HUDEP-2 (cell line): ENCODE data around the gene SURF4.

Source experiments
- DNase-seq, 76 experiments: peaks; one replicate each; lab custom pipeline; 2025; ENCODE audit not compliant: unreplicated experiment in 76 of 76; lab: John Stamatoyannopoulos, UW

SURF4 gene

DNA sequence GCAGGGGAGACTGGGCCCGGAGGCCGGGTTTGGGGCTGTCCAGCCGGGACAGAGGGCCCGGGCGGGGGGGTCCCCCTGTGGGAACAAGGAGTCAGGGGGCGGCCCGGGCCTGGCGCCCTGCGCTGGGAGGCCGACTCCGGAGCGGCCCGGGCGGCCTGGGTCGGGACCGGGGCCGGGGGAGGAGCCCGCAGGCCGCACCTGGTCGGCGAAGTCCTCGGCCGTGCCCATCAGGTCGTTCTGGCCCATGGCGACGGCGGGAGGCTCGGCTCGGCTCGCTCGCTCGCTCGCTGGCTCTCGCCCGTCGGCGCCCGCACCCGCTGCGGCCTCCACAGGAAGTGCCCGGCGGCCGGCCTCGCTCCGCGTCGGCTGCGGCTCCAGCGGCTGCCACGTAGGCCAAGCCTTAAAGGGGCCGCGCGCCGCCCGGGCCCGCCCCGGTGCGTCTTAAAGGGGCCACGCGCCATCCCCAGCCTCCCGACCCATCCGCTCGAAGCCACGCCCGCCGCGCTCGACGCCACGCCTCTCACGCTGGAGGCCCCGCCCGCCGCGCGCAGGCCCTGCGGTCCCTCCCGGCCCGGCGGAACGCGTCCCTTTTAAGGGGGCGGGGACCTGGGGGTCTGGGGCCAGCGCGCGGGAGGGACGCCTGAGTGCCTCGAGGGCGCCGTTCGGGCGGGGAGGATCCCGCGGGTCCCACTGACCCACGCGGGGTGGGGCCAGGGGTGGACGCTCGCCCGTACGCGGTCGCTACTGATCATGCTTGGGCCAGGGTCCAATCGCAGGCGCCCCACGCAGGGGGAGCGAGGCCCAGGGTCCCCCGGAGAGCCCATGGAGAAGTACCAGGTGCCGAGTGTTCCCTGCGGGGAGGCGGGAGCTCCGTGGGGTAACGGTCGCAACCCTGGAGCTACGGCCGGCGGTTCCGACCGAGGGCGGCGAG lies at the start of gene SURF4, which contains the start of gene STKLD1:
Gene SURF4, minus strand, starts transcription at position 337 of the 931 bp plus-strand sequence. Its CDS starts 91 bp downstream, at position 246.
Gene STKLD1, plus strand, starts transcription at position 643 of the 931 bp plus-strand sequence. Its CDS starts 108 bp downstream, at position 751.
- peak in 74 of 76 experiments; percentile 45 to 96 (median 89) for DNase-seq

DNA sequence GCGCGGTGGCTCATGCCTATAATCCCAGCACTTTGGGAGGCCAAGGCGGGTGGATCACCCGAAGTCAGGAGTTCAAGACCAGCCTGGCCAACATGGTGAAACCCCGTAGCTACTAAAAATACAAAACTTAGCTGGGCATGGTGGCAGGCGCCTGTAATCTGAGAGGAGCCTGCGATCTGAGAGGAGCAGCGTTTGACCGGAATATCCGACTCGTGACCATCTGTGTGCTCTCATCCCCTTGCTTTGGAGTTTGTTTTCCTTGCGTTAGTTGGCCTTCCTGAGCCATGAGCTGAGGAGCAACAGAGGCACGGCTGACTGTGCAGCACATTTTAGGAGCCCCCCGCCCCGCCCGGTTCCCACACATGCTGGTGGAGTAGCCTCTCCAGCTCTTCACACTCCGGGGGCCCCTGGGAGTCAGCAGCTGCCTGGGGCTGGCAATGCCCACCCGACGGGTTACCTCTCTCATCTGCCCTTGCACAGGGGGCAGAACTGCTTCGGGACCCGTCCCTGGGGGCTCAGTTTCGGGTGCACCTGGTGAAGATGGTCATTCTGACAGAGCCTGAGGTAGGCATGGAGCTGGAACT lies 49.3 kb upstream of the SURF4 start:
- no peak for DNase-seq

DNA sequence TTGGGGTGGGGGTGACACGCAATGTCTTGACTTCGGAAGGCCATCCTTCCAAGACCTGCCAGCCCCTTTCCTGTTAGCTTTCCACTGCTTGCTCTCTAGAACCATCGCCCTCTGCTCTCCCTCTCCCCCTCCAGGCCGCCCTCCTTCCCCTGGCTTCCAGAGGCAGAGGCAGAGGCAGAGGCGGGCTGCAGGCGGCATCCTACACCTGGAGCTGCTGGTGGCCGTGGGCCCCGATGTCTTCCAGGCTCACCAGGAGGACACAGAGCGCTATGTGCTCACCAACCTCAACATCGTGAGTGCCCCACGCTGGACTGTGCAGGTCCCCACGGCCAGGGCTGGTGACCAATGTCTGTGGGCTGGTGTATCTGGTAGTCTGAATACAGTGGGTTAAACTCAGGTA lies 48.3 kb upstream of the SURF4 start:
- no peak for DNase-seq

DNA sequence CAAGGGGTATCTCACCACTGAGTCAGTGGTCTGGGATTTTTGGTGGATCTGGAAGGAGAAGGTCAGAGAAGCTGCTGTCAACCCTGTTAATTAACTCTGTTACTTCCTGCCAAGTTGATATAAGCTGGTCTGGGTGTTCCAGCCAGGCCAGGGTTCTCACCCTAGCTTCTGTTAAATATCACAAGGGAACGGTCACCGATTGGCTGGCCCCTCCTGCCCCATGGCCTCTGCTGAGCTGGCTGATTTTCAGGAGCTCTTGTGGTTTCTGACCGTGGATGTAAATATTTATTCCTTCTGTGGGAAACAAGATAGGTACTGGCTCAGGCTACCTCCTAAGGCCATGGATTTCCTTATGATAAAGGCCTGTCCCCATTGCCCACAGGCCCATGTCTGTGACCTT lies 47.4 kb upstream of the SURF4 start:
- no peak for DNase-seq

DNA sequence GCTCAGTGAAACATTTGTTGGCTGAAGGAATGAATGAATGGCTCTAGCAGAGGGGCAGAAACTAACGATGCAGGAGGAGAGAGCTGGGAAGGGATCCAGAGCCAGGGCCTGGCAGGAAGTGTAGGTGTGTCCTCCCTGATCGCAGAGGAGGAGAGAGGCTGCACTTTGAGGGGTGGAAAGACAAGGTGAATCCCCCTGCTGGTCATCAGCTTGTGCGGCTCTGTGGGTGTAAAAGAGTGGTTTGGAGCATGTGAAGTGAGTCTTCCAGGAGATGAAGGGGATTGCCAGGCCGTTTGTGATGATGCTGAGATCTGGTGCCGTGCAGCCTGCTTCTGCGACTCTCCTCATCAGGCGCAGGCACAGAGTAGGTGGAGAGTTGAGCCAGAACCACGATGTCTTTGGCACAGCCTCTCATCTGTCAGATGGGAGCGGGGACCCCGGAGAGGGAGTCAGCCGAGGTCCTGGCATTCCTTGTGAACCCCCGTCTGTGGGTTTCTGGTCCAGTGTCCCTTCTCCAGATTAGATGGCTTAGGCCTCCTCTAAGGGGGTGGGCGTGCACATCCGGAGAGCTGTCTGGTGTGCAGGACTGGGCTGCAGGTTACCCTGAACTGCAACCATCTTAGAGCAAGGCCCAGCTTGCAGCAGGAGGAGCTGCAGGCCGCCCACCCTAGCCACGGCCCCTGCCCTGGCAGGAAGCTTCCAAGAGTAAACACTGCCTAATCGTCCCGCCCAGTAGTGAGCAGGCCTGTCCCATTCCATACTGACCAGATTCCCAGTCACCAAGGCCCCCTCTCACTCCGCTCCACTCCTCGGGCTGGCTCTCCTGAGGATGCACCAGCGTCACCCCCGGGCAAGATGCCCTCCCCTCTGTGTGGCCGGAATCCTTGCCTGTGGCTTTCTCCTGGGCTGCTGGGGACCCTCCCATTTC lies 46.0 kb upstream of the SURF4 start, which contains the start of gene ADAMTS13:
Gene ADAMTS13, plus strand, starts transcription at position 753 of the 928 bp plus-strand sequence. Its CDS starts 77 bp downstream, at position 830.
- DNase-seq = peak in 3 of 76 experiments; percentile 10 to 14 (median 10)

DNA sequence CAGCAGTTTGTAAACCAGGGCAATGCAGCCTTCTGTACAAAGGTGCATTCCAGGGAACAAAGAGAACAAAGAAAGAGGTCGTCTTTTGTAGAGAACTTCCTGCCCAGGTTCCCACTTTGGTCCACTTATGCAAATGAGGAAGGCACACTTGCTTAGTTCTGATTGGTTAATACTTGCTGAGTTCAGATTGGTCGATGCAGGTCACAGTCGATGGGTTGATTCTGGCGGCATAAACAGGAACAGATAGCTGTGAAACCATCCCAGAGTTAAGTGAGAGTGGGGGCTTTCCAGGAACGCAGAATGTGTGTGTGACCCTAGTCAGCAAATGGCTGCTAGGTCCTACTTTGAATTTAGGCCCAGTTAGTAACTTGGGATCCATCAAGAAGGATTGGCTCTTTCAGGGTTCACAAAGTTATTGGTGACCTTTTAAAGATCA lies 44.5 kb upstream of the SURF4 start:
- DNase-seq = no peak

DNA sequence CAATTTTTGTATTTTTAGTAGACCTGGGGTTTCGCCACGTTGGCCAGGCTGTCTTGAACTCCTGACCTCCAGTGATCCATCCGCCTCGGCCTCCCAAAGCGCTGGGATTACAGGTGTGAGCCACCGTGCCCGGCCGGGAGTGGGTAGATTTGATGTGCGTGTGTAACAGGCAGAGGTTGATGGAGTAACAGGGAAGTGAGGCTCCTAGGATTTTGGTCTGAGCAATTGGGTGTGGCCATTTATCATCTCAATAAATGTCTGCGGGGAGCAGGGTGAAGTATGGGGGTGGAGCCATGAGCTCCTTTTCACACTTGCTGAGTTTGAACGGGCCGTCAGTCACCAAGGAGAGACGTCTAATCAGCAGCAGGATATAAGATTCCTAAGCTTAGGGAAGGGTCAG lies 43.1 kb upstream of the SURF4 start:
- peak in 11 of 76 experiments; percentile 6 to 29 (median 24) for DNase-seq

DNA sequence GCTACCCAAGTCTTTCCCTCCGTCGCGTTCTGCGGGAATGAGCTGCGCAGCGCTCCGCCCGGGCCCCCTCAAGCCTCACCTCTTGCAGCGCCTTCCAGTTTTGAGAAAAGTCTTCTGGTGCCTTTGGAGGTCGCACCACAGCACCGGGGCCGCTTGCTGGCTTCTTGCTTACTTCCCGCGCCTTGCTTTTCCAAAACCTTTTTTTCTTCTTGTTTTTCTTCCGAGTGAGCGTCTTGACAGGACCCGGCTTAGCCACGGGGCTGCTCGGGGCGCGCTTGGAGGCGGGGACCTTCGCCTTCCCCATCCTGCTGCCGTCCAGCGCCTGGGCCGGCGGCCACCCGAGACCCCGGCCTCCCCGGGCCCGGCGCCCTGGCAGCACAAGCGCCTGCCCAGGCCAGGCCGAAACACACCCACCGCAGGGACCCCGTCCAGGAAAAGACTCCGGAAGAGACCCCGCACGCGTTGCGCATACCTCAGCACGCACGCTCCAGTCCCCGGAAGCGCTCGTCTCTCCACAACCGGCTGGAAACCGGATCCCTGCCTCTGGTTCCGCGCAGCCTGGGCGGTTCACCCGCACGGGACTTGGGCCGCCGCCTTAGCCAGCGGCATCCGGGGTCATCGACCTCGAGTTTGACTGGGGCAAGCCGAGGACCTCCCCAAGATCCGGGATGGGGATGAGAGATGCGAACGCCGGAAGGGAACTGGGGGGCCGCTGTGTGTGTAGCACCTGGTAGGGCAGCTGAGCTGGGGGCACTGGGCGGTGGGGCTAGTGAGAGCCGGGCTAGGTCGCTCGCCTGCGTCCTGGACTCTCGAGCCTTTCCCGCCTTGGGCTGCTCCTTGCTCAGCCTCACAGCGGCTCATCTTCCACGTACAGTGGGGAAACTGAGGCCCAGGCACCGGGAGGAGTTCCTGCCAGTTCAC lies 41.9 kb upstream of the SURF4 start, which contains the start of gene REXO4:
Gene REXO4, minus strand, starts transcription at position 470 of the 921 bp plus-strand sequence. Its CDS starts 166 bp downstream, at position 304.
- DNase-seq = peak in 74 of 76 experiments; percentile 23 to 88 (median 79)

DNA sequence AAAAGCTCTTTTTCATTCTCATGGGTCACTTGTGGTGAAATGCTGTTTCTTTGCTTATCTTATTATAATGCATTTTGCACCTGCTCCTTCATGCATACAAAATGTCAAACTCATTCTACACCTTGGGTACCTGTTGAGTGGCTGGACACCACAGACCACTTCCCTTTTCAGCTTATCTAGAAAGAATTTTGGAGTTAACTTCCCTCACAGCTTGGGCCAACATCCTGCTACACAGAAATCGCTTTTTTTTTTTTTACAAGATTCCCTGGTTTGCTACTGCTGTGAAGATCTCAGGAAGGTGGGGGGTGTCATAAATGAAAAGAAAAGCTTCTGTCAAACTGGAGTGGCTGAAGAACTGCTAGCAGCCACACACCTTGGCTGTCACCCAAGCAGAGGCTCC lies 39.3 kb upstream of the SURF4 start:
- DNase-seq = no peak

DNA sequence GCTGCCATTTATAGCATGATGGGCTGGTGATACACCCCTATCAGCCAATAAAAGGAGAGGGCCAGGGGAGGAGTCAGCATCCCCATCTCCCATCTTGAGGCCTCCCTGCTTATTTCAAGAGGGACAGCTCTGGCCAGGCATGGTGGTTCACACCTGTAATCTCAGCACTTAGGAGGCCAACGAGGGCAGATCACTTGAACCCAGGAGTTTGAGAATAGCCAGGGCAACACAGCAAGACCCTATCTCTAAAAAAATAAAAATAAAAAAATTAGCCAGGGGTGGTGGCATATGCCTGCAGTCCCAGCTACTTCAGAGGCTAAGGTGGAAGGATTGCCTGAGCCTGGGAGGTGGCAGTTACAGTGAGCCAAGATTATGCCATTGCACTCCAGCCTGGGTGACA lies 32.2 kb upstream of the SURF4 start:
- no peak for DNase-seq

DNA sequence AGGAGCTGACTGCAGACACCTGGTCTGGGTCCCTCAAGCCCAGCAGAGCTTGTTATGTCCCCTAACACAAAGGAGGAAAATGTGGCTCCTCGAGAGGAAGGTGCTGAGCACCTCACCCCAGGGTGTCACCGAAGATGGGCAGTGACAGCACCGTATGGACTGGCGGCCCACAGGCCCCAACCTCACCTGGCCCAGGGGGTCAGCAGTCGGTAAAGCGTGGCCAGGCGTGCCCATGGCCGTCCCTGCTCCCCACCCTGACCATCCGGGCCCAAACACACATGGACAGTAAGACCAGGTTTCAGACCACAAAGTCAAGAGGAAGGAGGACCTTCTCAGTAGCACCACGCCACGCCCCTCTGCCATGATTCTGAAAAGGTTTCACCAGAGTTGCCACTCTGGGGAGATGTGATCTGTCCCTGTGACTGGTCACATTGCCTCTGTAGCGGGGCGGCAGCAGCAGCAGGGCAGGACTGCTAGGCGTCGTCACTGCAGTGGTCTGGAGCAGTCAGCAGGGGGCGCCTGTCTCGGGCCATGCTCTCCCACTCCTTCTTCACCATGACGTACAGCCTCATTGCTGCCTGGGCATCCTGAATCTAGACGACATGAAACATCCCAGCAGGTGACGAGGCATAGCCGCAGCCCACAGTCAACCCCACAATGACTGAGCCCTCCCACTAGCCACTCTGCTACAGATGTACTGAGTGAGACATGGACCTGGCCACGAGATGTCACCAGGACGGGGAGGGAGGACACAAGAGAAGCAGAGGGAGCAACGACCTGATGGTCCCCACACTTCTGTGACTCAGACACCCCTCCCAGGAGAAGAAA lies 30.8 kb upstream of the SURF4 start:
- DNase-seq = peak in 73 of 76 experiments; percentile 21 to 86 (median 68)

DNA sequence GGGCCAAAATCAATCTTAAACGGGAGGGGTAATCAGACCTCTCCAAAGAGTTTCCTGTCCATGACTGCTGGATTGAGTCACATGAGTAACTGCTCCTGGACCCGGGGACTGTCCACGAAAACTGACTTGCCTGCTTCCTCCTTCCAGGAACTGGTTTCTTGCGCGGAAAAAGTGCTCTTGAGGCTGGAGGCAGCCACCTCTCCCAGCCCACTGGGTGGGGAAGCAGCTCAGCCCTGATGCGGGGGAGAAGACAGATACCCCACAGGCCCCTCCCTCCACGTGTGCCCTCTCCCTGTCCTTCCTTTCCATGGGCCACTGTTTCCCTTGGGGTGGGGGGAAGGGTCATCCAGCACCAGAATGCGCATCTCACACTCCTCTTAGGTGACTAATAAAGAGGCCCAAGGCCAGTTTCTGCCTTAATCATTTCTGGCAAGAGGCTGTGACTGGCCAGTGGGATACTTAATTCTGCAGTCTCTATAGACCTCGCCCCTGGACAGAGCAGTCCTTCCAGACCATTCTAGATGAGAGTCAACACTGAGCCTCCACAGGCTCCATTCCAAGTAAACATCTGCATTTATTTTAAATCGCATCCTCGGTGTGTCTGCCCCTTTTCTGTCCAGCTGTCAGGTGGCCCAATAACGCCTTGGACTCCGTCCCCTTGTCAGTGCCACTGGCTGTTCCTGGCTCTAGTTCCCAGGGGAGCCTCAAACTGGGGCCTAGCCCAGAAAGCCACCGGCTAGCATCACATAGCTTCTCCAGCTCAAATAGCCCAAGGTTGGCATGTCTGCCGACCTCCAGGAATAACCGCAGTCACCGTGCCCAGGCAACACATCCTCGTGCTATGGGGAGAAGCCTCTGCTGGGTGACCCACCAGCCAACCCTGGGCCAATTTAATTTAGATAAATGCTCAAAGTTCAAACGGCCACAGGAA lies 29.9 kb upstream of the SURF4 start:
- DNase-seq = no peak

DNA sequence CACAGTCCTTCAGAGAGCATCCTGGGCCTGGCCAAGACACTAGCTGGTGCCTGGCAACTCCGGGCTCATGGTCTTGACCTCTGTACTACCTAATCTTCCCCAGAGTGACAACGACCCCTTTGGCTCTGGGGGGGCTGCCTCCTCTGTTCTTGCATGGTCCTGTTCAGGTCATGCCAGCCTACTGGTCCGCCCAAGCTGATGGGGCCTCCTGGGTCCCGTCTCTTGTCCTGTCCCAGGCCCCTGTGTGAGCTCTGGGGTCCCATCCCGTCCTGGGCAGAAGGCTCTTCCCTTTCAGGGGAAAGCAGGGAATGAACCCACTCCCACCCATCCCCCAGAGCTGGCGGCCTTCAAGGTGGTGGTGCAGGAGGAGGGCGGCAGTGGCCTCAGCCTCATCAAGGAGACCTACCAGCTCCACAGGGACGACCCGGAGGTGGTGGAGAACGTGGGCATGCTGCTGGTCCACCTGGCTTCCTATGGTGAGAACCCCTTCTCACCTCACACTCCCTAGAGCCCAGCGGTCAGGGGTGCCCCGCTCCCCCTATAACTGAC lies 28.7 kb upstream of the SURF4 start:
- DNase-seq = no peak

DNA sequence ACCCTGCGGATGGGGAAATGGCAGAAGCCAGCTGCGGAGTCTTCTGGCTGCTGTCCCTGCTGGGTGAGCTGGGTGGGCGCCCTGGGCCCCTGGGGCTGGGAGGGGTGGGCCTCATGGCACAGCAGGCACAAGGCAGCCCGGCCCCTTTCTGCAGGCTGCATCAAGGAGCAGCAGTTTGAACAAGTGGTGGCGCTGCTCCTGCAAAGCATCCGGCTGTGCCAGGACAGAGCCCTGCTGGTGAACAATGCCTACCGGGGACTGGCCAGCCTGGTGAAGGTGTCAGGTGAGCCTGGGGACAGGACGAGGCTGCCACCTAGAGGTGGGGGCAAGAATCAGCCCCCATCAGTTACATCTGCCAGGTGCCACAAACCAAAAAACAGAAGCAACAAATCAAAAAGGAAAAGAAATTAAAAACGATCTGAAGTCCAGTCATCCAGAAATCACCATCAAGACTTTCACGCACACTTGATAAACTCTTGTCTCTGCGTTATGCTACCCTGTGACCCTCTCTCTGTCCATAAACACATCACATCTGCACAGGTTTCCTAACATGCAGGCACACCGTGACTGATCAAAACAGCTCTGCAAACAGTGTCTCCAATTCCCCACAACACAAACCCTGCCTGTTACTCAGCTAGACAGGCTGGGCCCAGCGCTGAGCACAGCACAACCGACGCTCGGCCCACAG lies 28.1 kb upstream of the SURF4 start:
- DNase-seq = peak in 43 of 76 experiments; percentile 5 to 59 (median 28)

DNA sequence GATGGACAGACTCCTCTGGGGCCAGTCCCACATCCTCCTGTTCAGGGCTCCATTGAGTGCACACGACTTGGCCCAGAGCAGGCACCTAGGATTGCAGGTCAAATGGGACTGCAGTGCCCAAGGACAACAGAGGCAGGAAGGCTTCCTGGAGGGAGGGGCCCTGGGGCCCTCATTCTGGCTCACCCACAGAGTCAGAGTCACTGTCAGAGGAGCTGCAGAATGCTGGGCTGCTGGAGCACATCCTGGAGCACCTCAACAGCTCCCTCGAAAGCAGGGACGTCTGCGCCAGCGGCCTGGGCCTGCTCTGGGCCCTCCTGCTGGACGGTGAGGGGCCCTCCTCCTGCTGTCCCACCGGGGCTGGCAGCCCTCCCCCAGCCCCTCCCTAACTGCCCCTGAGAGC lies 26.8 kb upstream of the SURF4 start:
- DNase-seq = no peak

DNA sequence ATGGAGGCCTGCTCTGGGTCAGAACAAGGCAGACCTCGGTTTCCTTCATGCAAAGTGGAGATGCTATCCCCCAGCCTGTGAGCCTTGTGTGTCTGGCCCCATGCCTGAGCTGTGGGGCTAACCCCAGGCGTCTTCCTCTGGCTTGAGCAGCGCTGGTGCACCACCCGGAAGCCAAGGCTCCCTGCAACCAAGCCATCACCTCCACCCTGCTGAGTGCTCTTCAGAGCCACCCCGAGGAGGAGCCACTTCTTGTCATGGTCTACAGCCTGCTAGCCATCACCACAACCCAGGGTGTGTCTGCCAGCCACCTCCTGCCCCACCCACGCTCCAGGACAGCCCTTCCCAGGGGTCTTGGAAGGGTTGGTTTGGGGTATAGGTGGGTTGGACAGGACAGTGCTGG lies 25.7 kb upstream of the SURF4 start:
- DNase-seq = peak in 1 of 76 experiments; percentile 18
